Neural cell (in vitro differentiated cells): ENCODE data around the gene SURF6.

ENCODE experiments used
- EP300 ChIP-seq: fragments of 450-650 bp; conservative IDR thresholded peaks from 2 replicates; pipeline ENCODE4 v1.6.1; 2014; ENCODE audit warnings: antibody characterized with exemption, mild to moderate bottlenecking, moderate library complexity; ENCODE audit not compliant: poor library complexity, severe bottlenecking
- EZH2 ChIP-seq: fragments of 200-600, 300-800 bp; shearing (Covaris generic), sonication (generic); IDR thresholded peaks from 2 replicates; pipeline ENCODE4 v1.6.1; 2014; ENCODE audit warnings: antibody characterized with exemption, low read length, borderline replicate concordance, mild to moderate bottlenecking; ENCODE audit not compliant: insufficient read depth, poor library complexity, severe bottlenecking
- MXI1 ChIP-seq: fragments of 450-650 bp; conservative IDR thresholded peaks from 2 replicates; pipeline ENCODE4 v1.6.1; 2014; ENCODE audit warnings: antibody characterized with exemption, mild to moderate bottlenecking; ENCODE audit not compliant: poor library complexity, severe bottlenecking
- POLR2AphosphoS5 ChIP-seq: IDR thresholded peaks from 2 replicates; pipeline ENCODE4 v1.6.1; 2012
- RAD21 ChIP-seq: fragments of 450-650 bp; conservative IDR thresholded peaks from 2 replicates; pipeline ENCODE4 v1.6.1; 2014; ENCODE audit warnings: antibody characterized with exemption, mild to moderate bottlenecking, moderate library complexity
- SMC3 ChIP-seq: fragments of 450-650 bp; conservative IDR thresholded peaks from 2 replicates; pipeline ENCODE4 v1.6.1; 2014; ENCODE audit warnings: antibody characterized with exemption, mild to moderate bottlenecking, moderate library complexity; ENCODE audit not compliant: poor library complexity
- TAF1 ChIP-seq: IDR thresholded peaks from 2 replicates; pipeline ENCODE4 v1.6.1; 2012; ENCODE audit warnings: low read depth
- TF ChIP-seq, protein P1 (sequence below): fragments of 450-650 bp; IDR thresholded peaks from 2 replicates; pipeline ENCODE4 v1.5.1; 2014; ENCODE audit warnings: antibody characterized with exemption, mild to moderate bottlenecking, moderate library complexity; ENCODE audit not compliant: poor library complexity, severe bottlenecking
- TF ChIP-seq, protein P2 (sequence below): IDR thresholded peaks from 2 replicates; pipeline ENCODE4 v1.6.1; 2012; ENCODE audit warnings: borderline replicate concordance

DNA sequence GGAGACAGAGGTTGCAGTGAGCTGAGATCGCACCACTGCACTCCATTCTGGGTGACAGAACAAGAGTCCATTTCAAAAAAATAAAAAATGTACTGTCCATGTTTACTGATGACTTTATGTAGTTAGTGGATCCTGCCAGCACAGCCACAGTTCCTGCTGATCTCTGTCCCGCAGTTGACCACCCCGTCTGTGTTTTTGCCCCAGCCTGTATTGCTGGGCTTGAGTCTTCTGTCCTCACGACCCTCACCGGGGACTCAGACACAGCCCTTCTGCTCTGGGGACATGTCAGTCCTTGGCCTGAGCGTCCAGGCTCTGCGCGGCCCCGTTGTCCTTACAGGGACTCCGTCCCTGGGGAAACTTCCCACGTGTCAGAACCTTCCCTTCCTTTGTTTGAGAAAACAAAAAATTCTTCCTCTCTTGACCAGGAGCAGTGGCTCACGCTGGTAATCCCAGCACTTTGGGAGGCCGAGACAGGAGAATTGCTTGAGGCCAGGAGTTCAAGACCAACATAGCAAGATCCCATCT lies 14.5 kb downstream of the SURF6 start:
- TF ChIP-seq EZH2 (no peak), RAD21 (no peak), TAF1 (no peak), EP300 (no peak), POLR2AphosphoS5 (no peak), SMC3 (no peak), MXI1 (no peak)
- TF ChIP-seq, protein P1, sequence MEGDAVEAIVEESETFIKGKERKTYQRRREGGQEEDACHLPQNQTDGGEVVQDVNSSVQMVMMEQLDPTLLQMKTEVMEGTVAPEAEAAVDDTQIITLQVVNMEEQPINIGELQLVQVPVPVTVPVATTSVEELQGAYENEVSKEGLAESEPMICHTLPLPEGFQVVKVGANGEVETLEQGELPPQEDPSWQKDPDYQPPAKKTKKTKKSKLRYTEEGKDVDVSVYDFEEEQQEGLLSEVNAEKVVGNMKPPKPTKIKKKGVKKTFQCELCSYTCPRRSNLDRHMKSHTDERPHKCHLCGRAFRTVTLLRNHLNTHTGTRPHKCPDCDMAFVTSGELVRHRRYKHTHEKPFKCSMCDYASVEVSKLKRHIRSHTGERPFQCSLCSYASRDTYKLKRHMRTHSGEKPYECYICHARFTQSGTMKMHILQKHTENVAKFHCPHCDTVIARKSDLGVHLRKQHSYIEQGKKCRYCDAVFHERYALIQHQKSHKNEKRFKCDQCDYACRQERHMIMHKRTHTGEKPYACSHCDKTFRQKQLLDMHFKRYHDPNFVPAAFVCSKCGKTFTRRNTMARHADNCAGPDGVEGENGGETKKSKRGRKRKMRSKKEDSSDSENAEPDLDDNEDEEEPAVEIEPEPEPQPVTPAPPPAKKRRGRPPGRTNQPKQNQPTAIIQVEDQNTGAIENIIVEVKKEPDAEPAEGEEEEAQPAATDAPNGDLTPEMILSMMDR: no peak
- TF ChIP-seq, protein P2, sequence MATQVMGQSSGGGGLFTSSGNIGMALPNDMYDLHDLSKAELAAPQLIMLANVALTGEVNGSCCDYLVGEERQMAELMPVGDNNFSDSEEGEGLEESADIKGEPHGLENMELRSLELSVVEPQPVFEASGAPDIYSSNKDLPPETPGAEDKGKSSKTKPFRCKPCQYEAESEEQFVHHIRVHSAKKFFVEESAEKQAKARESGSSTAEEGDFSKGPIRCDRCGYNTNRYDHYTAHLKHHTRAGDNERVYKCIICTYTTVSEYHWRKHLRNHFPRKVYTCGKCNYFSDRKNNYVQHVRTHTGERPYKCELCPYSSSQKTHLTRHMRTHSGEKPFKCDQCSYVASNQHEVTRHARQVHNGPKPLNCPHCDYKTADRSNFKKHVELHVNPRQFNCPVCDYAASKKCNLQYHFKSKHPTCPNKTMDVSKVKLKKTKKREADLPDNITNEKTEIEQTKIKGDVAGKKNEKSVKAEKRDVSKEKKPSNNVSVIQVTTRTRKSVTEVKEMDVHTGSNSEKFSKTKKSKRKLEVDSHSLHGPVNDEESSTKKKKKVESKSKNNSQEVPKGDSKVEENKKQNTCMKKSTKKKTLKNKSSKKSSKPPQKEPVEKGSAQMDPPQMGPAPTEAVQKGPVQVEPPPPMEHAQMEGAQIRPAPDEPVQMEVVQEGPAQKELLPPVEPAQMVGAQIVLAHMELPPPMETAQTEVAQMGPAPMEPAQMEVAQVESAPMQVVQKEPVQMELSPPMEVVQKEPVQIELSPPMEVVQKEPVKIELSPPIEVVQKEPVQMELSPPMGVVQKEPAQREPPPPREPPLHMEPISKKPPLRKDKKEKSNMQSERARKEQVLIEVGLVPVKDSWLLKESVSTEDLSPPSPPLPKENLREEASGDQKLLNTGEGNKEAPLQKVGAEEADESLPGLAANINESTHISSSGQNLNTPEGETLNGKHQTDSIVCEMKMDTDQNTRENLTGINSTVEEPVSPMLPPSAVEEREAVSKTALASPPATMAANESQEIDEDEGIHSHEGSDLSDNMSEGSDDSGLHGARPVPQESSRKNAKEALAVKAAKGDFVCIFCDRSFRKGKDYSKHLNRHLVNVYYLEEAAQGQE: no peak
